SK-MEL-5 (cell line): Measurements from ENCODE around the gene RPS14. TPM values are rescaled to one million over a fixed set of nuclear protein-coding genes. Genes with fewer than 3 reads are reported as not detected.

Source experiments
- DNase-seq: peaks from one replicate; pipeline ENCODE4 v3.0.0-alpha.2; 2016; ENCODE audit warnings: low read depth, low spot score
- in situ Hi-C: cut with HindIII; loops from 2 replicates; pipeline ENCODE4 v1.10.0; 2016; ENCODE audit warnings: low sequenced_read_pairs, high pct_unique_total_duplicates, low pct_unique_long_range_greater_than_20kb
- total RNA-seq: library from RNA; depleted of rRNA; stranded (reverse); fragments of >200 nt; shearing (Covaris generic); gene quantifications from 2 replicates; pipeline ENCODE4 v1.2.3, GENCODE V29; 2014

RPS14 gene
- total RNA-seq, 1 experiment from 2014 or later: 2,665 TPM

DNA sequence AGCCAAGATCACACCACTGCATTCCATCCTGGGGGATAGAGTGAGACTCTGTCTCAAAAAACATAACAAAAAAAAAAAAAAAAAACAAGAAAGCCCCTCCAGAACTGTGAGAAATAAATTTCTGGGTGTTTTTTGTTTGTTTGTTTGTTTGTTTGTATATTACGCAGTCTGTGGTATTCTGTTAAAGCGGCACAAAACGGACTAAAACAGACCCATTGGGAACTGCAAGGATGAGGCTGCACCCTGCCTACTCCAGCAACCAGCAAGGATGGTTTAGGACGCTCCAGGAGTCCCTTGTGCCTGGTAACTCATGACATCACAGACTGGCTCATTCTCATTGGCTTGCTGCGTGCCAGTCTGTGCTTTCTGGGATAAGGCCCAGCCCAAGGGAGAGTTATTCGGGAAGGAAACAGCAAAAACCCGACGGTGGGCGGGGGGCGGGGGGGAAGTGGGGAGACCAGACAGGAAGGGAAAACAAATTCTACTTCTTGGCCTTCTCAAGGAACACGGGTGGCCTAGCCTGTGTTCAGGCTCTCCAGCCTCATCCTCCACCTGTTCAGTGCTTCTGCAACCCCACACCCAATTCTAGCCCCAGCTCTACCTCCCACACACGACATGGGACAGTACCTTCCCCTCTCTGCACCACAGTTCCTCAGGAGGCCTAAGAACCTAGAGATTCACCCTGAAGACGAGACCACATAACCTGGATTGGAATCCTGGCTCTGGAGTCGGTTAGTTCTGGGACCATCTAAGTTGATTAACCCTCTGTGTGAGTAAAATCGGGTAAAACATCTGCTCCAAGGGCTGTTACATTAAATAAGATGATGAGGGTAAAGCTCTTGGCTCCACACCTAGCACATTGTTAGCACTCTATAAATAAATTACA is 39.7 kb downstream of the RPS14 start:
- peak; percentile 93 for DNase-seq
- in situ Hi-C loops: no loop called here

DNA sequence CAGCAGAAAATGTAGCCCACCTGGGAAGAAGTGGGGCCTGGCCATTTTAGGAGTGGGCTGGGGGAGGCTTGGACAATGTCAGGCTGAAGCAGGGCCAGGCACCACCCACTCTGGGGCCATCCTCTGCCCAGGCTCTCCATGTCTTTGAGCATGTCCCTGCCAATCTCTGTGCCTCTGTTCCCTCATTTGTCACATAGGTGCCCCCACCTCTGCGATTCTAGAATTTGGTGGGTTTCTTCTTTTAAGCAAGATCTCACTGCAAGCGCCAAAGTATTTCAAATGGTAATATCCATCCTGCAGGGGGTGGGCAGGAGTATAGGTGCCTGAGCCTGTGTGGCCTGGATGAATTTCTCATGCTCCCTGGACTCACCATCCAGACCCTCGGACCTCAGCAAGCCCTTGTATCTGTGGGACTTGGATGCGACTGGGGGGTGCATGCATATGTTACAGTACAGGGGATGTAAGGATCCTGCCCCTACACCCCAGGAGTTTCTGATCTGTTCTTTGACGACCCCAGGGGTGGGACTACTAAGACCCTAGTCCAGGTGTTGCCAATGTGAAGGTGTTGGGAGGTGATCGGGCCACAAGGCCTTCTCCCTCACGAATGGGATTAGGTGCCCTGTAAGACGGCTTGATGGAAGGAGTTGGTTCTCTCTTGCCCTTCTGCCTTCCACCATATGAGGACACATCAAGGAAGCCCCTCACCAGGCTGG is 41.2 kb downstream of the RPS14 start:
- in situ Hi-C loops: no loop called here

DNA sequence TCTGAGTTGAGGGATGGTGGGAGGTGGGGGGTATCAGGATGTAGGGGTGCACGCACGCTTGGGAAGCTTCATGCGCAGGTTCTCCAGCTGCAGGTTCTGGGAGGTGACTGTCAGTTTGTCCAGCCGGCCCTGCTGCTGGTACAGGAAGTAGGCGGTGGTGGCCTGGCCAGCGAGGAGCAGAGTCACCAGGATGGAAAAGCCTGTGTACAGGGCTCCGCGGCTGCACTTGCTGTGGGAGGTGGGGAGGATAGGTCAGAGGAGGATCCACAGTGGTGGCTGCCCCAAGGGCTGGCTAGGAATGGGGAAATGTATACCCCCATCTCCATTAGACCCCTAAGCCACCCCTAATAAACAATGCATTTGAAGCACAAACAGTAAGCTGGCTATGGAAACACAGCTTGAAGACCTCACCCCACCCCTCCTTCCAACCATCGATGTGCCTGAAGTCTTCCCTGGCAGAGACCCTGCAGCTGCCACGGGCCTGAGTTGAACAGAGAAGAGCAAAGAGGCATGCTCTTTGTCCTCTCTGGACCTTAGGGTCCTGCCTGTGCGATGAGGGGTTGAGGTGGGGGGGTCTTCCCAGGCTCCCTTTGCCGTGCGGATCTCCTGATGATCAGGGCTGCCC is 42.3 kb downstream of the RPS14 start:
- no peak for DNase-seq
- in situ Hi-C loops: no loop called here

More for the DNA sequence above, 41.2 kb downstream of the RPS14 start:
- no peak for DNase-seq

DNA sequence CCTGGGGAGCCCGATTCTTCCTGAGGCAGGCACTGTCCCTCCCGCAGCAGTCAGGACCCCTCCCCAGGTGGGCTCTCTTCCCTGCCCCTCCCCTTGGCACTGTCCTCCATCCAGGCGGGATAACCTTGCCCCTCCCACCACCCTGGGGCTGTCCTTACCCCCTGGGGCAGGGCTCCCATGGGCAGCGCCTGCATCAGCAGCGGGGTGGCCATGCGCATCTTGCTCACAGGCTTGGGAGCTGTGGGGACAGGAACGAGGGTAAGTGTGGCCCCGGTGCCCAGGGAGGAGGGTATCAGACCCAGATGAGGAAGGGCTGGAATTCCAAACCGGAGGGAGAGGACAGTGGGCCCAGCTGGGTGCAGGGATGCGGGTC is 42.8 kb downstream of the RPS14 start:
- no peak for DNase-seq
- in situ Hi-C loops: no loop called here

DNA sequence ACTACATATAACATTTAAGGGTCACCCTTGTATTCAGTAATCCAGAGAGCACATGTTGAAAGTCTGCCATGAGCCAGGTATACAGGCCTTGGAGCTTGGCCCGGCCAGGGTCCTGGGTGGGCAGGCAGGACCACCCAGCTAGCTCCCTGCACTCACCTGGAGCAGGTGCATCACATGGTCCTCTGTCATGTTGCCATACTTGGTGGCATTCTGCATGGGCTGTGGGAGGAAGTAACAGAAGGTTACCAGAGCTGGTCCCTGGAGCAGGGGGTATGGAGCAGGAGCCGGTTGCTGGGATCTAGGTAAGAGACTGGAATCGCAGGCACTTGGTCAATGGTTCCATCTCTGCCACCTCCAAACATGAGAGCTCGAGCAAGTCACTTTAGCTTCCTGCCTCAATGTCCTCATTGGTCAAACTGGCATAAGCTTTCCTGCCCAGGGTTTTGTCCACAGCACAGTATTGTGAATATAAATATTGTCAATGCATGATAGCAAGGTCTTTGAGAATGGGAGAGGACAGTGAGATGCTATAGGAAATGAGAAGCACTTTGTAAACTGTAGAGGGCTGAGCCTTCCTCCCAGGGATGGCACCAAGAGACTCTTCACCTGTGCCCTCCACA is 43.3 kb downstream of the RPS14 start:
- DNase-seq: no peak
- in situ Hi-C loops: no loop called here

DNA sequence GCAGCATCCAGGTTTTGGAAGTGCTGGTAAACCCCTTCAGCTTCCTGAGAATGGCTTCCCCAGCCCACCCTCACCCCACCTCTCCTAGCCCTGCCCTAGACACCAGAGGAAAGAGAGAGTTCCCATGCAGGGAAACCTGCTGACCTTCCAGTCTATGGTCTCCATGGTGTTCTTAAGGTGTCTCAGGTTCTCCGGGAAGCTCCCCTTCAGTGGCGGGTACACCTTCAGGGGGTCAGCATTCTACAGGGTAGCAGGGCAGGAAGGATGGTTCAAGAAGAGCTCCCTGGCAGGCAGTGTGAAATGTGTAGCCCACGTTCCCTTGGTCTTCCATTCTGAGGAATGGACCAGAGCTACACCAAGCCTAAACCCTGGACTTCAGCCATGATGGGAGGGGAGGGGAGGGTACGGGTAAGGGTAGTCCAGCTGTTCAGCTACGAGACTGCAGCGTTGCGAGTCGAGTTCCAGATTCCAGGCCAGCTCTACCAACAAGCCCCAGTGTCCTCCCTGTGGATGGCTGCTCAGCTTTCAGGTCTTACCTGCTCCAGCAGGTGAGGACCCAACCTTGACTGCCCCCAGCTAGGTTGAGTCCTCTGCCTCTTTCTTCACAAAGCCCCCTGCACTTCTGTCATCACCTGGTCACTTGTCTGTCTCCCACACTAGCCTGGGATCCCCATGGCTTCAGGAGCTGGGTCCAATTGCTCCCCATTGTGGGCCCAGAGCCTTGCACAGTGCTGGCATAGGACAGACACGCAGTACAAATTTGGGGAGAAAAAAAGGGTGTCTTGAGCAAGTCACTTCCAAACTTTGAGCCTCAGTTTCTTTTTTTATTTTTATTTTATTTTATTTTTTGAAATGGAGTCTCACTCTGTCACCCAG is 44.4 kb downstream of the RPS14 start:
- no peak for DNase-seq
- in situ Hi-C loops: no loop called here

DNA sequence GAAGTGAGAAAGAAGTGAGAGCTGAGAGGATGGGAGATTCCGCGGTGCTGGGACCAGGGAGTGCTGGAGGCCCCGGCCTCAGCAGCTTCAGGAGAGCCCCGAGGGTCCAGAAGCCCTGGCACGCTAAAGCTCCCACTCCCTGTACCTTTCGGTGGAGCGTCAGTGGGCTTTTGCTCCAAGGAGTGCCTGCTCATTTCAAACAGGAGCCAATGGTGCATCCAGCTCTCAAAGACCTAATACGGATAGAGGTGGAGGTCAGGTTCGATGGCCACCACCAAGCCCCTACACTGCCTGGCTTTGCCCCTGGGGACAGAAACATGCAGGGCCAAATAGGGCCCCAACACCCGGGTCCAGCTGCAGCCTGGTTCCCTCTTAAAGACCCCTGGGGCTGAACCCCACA is 45.0 kb downstream of the RPS14 start:
- DNase-seq: no peak
- in situ Hi-C loops: no loop called here

DNA sequence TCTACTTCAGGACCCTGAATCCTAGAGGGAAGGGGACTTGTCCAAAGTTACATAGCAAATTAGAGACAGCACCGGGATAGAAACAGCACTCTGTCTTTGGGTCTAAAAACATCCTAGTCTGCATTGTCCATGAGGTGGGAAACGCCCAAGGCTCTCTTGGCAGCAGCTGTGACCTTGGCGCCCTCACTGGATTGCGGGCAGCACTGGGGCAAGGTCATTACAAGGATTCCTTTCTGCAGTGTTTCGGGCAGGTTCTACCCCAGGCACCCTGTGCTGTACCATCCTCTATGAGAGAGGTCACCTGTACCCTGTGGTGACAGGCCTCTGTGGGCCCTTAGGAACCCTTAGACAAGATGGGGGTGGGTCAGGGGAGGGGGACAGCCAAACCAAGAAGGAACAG is 45.4 kb downstream of the RPS14 start:
- DNase-seq: no peak
- in situ Hi-C loops: no loop called here

DNA sequence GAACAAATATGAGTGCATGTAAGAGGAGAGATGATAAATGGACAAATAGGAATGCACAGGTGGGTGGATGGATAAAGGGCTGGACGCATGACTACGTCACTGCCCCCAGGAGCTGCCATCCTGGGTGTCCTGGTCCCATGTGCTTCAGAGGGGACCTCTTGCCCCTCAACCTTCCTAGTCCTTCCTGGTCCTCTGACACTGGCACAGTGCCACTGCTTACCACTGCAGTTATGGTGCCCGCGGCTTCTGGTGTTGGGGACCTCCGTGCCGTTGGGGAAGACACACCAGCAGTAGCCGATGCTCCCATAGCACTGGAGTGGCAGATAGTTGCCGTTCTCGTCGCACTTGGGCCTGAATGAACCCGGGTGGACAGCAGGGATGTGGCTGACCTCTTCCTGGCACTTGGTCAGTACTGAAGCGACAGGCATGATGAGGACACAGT is 46.6 kb downstream of the RPS14 start:
- no peak for DNase-seq
- in situ Hi-C loops: no loop called here

DNA sequence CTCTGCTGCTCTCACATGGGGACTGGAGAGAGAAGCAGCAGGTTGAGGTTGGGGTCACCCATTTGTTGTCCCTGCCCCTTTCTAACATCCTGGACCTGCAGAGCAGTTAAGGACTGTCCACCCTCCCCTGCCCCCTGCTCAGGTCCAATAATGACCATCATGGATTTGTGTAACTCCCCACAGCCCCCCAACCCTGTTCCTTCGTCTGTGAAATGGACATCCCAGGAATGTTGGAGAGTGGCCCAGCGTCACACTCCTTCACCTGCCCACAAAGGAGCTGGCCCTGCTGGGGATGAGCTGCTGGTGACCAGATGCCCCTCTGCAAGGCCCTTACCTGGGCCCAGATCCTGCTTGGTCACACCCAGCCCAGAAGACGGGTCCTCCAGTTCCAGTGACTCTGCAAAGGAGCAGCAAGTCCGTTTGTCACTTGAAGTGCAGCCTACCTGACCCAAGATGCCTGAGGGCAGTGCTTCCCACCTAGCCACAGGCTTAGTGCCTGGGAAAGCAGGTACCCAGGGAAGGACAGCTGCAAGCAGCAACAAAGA is 47.2 kb downstream of the RPS14 start:
- no peak for DNase-seq
- in situ Hi-C loops: no loop called here

DNA sequence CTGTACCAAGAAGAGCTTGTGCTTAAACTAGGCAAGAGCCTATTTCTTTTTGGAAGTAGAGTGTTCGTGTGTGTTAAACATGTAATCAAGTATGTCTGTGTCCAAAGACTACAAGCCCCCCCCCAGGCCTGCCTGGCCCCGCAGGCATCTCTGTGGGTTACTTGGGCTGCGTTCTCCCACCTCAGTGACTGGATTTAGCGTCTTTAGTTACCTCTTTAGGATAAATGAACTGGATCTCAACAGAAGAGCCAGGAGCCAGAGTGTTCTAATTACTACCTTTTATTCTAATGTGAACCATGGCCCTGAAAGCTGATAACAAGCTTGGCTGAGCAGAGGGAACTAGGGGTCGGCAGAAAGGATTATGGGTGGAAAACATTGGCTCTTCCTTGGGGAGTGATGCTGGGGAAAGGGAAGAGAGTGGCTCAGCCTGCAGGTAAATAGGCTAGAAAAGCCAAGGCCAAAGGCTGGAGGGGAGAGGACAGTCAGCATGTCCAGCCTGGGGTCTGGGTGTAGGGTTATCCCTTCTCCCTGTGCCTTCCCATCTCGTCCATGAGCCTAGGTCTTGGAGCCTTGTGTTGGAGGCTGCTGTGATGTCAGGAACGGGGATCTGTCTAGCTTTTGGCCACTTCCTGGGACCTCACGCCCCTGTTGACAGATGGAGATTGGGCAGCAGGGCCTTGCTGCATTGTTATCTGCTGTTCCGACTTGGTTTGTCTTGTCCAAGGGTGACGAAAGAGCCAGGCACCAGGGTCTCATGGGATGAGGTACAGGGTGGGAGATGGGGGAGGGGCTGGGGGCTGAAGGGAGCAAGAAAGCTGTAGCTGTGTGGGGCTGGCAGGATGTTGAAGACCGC is 47.9 kb downstream of the RPS14 start:
- no peak for DNase-seq
- in situ Hi-C loops: no loop called here

DNA sequence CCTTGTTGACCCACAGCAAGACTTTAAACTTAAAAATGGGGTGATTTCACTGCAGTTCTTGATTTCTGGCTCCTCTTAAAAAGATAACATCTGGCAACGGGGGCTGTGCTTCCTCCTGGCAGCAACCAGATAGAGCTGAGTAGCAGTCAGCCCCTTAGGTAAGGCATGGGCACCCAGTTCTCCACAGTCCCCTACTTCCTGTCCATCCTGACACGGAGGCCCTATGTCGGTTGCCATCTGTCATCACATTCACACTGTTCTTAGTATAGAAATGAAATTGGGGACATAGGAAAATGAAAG is 48.5 kb downstream of the RPS14 start:
- no peak for DNase-seq
- in situ Hi-C loops: no loop called here

DNA sequence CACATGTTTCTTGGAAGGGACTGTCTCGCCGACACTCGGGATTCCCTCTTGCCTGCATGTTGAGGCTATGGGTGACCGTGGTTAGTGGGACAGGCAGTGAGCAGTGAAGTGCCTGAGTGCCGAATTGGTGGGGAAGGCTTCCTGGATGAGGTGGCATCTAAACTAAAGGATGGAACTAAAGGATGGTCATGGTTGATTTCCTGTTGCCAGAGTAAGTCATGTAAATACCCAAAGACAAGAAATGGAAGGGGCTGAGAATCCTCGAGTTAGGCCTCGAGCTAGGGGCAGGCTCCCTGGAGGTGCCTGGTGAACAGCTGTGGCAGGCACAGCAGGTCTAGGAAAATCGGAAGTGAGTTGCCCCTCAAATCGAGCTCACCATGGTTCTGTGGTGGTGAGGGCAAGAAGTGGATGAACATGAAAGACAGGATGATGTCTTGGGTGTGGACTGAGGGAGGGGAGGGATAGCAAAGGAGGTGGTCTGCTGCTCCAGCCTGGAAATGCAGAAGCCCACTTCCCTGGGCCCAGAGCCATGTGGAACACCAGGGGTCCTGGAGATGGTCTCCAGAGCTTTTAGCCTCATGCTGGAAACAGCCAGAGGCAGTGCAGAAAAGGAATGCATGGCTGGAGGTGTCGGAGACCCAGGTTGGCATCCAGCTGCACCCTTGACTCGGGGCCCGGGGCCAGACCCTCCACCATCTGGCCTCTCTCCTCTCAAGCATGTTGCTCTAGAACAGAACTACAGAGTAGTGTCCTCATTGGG is 49.0 kb downstream of the RPS14 start:
- in situ Hi-C loops: no loop called here
- no peak for DNase-seq

DNA sequence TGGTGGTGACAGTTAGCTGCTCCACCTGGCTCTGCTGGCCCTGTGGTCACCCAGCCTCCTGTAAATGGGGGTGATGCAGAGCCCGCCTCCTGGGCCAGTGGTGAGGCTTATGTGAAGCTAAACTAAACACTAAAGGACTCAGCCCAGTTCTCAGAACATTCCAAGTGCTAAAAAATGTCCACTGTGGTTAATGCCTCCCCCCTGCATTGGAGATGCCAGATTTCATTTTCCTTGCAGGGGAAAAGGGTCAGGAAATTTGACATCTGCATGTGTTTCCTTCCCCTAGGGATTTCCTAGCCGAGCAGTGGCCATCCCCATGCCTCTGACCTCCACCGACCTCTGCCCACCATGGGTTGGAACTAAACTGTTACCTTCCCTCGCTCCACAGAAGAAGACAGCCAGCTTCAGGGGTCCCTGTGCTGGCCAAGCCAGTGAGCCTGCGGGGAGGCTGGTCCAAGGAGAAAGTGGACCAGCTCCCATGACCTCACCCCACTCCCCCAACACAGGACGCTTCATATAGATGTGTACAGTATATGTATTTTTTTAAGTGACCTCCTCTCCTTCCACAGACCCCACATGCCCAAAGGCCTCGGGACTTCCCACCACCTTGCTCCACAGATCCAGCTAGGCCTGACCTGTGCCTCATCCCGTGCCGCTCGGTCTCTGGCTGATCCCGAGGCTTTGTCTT is 49.9 kb downstream of the RPS14 start:
- in situ Hi-C loops: no loop called here
- DNase-seq: no peak
